ENCODE measurements around the gene MEIOC.

The MEIOC gene

GRCh38 chr17:44648963-44649362 lies 7.3 kb upstream of the MEIOC start:
- Histone ChIP-seq H3K4me1 (ENCODE audit: insufficient read depth, insufficient read length) (no peaks in the 10 kb centered on the region), H3K9me3 (ENCODE audit: insufficient read depth, low read length) (no peaks in the 10 kb centered on the region), H3K36me3 (ENCODE audit: insufficient read depth, insufficient read length, low read length) (no peaks in the 10 kb centered on the region), H3K9ac (ENCODE audit: insufficient read length, low read depth) (no peak overlapping the region), H3K27me3 (ENCODE audit: insufficient read depth, insufficient read length) (peaks cover 4% of the 10 kb centered on the region), H3K4me3 (ENCODE audit: insufficient read length, low read depth) (no peak overlapping the region)
- DNase-seq (ENCODE audit: low read depth, low spot score): no peak
- TF ChIP-seq SUZ12 (IDR thresholded peaks at IDR 0.05; ENCODE audit: extremely low read depth, insufficient read depth, insufficient read length) (no peak), ZNF274 (IDR thresholded peaks at IDR 0.05; ENCODE audit: low read depth, low read length) (no peak), YY1 (IDR thresholded peaks at IDR 0.05; ENCODE audit: insufficient read depth, insufficient read length) (no peak)

DNA sequence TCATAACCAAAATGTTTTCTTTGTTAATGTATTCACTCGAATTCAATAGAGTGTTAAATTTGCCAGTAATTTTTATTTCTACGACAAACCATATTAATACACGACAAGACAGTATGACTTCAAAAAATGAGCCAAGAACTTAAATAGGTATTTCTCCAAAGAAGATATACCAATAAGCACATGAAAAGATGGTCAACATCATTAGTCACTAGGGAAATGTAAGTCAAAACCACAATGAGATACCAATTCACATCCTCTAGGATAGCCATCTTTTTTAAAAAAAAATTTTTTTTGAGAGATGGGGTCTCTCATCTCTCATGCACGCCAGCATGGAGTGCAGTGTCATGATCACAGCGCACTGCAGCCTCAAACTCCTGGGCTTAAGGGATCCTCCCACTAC lies 5.0 kb upstream of the MEIOC start:
- no peak for TF ChIP-seq ZNF274 (IDR thresholded peaks at IDR 0.05; ENCODE audit: low read depth, low read length)
- TF ChIP-seq YY1 (IDR thresholded peaks at IDR 0.05; ENCODE audit: insufficient read depth, insufficient read length): no peak
- no peak for TF ChIP-seq SUZ12 (IDR thresholded peaks at IDR 0.05; ENCODE audit: extremely low read depth, insufficient read depth, insufficient read length)
- Histone ChIP-seq H3K9me3 (ENCODE audit: insufficient read depth, low read length) (peaks cover 6% of the 10 kb centered on the region; the same call in 1 of the 2 replicates), H3K9ac (ENCODE audit: insufficient read length, low read depth) (no peak overlapping the region), H3K36me3 (ENCODE audit: insufficient read depth, insufficient read length, low read length) (no peaks in the 10 kb centered on the region), H3K27me3 (ENCODE audit: insufficient read depth, insufficient read length) (peaks cover 19% of the 10 kb centered on the region), H3K4me1 (ENCODE audit: insufficient read depth, insufficient read length) (no peaks in the 10 kb centered on the region), H3K4me3 (ENCODE audit: insufficient read length, low read depth) (no peak overlapping the region)
- no peak for DNase-seq (ENCODE audit: low read depth, low spot score)

DNA sequence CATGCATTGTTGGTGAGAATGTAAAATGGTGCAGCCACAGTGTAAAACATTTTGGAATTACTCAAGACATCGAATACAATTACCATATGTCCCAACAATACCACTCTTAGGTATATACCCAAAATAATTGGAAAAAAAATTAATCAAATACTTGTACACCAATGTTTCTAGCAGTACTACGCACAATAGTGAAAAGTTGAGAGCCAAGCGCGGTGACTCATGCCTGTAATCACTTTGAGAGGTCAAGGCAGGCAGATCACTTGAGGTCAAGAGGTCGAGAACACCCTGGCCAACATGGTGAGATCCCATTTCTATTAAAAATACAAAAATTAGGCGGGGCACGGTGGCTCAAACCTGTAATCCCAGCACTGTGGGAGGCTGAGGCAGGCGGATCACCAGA lies 3.5 kb upstream of the MEIOC start:
- DNase-seq (ENCODE audit: low read depth, low spot score): no peak
- peaks cover 23% of the 10 kb centered on the region for H3K27me3 ChIP-seq (ENCODE audit: insufficient read depth, insufficient read length)

GRCh38 chr17:44653384-44653783 lies 2.9 kb upstream of the MEIOC start:
- Histone ChIP-seq H3K9ac (ENCODE audit: insufficient read length, low read depth) (no peak overlapping the region), H3K27me3 (ENCODE audit: insufficient read depth, insufficient read length) (peaks cover 23% of the 10 kb centered on the region), H3K4me3 (ENCODE audit: insufficient read length, low read depth) (no peak overlapping the region), H3K4me1 (ENCODE audit: insufficient read depth, insufficient read length) (no peaks in the 10 kb centered on the region), H3K9me3 (ENCODE audit: insufficient read depth, low read length) (peaks cover 6% of the 10 kb centered on the region; the same call in 1 of the 2 replicates), H3K36me3 (ENCODE audit: insufficient read depth, insufficient read length, low read length) (no peaks in the 10 kb centered on the region)
- DNase-seq (ENCODE audit: low read depth, low spot score): no peak
- TF ChIP-seq ZNF274 (IDR thresholded peaks at IDR 0.05; ENCODE audit: low read depth, low read length) (no peak), SUZ12 (IDR thresholded peaks at IDR 0.05; ENCODE audit: extremely low read depth, insufficient read depth, insufficient read length) (no peak), YY1 (IDR thresholded peaks at IDR 0.05; ENCODE audit: insufficient read depth, insufficient read length) (no peak)

More for the DNA sequence above, 3.5 kb upstream of the MEIOC start:
- Histone ChIP-seq H3K36me3 (ENCODE audit: insufficient read depth, insufficient read length, low read length) (no peaks in the 10 kb centered on the region), H3K4me3 (ENCODE audit: insufficient read length, low read depth) (no peak overlapping the region), H3K9ac (ENCODE audit: insufficient read length, low read depth) (no peak overlapping the region), H3K9me3 (ENCODE audit: insufficient read depth, low read length) (peaks cover 6% of the 10 kb centered on the region; the same call in 1 of the 2 replicates), H3K4me1 (ENCODE audit: insufficient read depth, insufficient read length) (no peaks in the 10 kb centered on the region)
- no peak for TF ChIP-seq ZNF274 (IDR thresholded peaks at IDR 0.05; ENCODE audit: low read depth, low read length)
- TF ChIP-seq YY1 (IDR thresholded peaks at IDR 0.05; ENCODE audit: insufficient read depth, insufficient read length): no peak
- no peak for TF ChIP-seq SUZ12 (IDR thresholded peaks at IDR 0.05; ENCODE audit: extremely low read depth, insufficient read depth, insufficient read length)

- DNase-seq (ENCODE audit: low read depth, low spot score): no peak
- Histone ChIP-seq H3K36me3 (ENCODE audit: insufficient read depth, insufficient read length, low read length) (no peaks in the 10 kb centered on the region), H3K4me3 (ENCODE audit: insufficient read length, low read depth) (no peak overlapping the region), H3K9ac (ENCODE audit: insufficient read length, low read depth) (no peak overlapping the region), H3K4me1 (ENCODE audit: insufficient read depth, insufficient read length) (no peaks in the 10 kb centered on the region), H3K27me3 (ENCODE audit: insufficient read depth, insufficient read length) (peaks cover 23% of the 10 kb centered on the region), H3K9me3 (ENCODE audit: insufficient read depth, low read length) (peaks cover 6% of the 10 kb centered on the region; the same call in 1 of the 2 replicates)
- TF ChIP-seq ZNF274 (IDR thresholded peaks at IDR 0.05; ENCODE audit: low read depth, low read length) (no peak), YY1 (IDR thresholded peaks at IDR 0.05; ENCODE audit: insufficient read depth, insufficient read length) (no peak), SUZ12 (IDR thresholded peaks at IDR 0.05; ENCODE audit: extremely low read depth, insufficient read depth, insufficient read length) (no peak)
These were observed 2.3 kb upstream of the MEIOC start for GRCh38 chr17:44653954-44654353.

DNA sequence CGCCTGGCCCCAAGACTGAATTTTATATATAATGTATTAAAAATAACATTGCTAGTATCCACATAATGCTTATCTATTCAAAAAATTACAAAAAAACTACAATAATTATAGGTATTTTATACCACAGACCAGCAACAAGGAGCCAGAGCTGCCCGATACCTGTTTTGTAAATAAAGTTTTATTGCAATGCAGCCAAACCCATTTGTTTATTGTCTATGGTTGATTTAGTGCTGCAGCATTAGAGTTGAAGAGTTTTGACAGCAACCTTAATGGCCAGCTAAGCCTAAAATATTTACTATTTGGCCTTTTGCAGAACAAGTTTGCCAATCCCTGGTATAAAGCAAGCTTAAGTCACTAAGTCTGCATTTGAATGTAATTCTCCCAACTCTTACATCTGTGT lies 5.6 kb downstream of the MEIOC start:
- H3K4me1 ChIP-seq (ENCODE audit: insufficient read depth, insufficient read length): no peaks in the 10 kb centered on the region
- DNase-seq (ENCODE audit: low read depth, low spot score): no peak
- H3K9me3 ChIP-seq (ENCODE audit: insufficient read depth, low read length): no peaks in the 10 kb centered on the region
- H3K36me3 ChIP-seq (ENCODE audit: insufficient read depth, insufficient read length, low read length): peaks cover 23% of the 10 kb centered on the region
- H3K27me3 ChIP-seq (ENCODE audit: insufficient read depth, insufficient read length): peaks cover 3% of the 10 kb centered on the region
- H3K4me3 ChIP-seq (ENCODE audit: insufficient read length, low read depth): no peak overlapping the region
- TF ChIP-seq ZNF274 (IDR thresholded peaks at IDR 0.05; ENCODE audit: low read depth, low read length) (no peak), SUZ12 (IDR thresholded peaks at IDR 0.05; ENCODE audit: extremely low read depth, insufficient read depth, insufficient read length) (no peak), YY1 (IDR thresholded peaks at IDR 0.05; ENCODE audit: insufficient read depth, insufficient read length) (no peak)
- H3K9ac ChIP-seq (ENCODE audit: insufficient read length, low read depth): no peak overlapping the region

- no peak overlapping the region for H3K4me3 ChIP-seq (ENCODE audit: insufficient read length, low read depth)
- H3K36me3 ChIP-seq (ENCODE audit: insufficient read depth, insufficient read length, low read length): peaks cover 25% of the 10 kb centered on the region
- H3K9ac ChIP-seq (ENCODE audit: insufficient read length, low read depth): no peak overlapping the region
- no peak for TF ChIP-seq ZNF274 (IDR thresholded peaks at IDR 0.05; ENCODE audit: low read depth, low read length)
- no peak for TF ChIP-seq SUZ12 (IDR thresholded peaks at IDR 0.05; ENCODE audit: extremely low read depth, insufficient read depth, insufficient read length)
- no peaks in the 10 kb centered on the region for H3K9me3 ChIP-seq (ENCODE audit: insufficient read depth, low read length)
- DNase-seq (ENCODE audit: low read depth, low spot score): no peak
- H3K4me1 ChIP-seq (ENCODE audit: insufficient read depth, insufficient read length): no peaks in the 10 kb centered on the region
- H3K27me3 ChIP-seq (ENCODE audit: insufficient read depth, insufficient read length): no peaks in the 10 kb centered on the region
These were observed 6.8 kb downstream of the MEIOC start for GRCh38 chr17:44663095-44663494.
